SW 1271 (cell line): ENCODE measurements around the gene ST7L.
"Not testable (repeated sequence)": the region's sequence is repeated elsewhere in the genome, so short reads cannot be mapped to it uniquely, and the experiment has no call there.

Source experiments
- DNase-seq, 2 experiments: peaks; one replicate each; lab custom pipeline; 2025; lab: John Stamatoyannopoulos, UW

Gene ST7L, protein sequence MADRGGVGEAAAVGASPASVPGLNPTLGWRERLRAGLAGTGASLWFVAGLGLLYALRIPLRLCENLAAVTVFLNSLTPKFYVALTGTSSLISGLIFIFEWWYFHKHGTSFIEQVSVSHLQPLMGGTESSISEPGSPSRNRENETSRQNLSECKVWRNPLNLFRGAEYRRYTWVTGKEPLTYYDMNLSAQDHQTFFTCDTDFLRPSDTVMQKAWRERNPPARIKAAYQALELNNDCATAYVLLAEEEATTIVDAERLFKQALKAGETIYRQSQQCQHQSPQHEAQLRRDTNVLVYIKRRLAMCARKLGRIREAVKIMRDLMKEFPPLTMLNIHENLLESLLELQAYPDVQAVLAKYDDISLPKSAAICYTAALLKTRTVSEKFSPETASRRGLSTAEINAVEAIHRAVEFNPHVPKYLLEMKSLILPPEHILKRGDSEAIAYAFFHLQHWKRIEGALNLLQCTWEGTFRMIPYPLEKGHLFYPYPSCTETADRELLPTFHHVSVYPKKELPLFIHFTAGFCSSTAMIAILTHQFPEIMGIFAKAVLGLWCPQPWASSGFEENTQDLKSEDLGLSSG

DNA sequence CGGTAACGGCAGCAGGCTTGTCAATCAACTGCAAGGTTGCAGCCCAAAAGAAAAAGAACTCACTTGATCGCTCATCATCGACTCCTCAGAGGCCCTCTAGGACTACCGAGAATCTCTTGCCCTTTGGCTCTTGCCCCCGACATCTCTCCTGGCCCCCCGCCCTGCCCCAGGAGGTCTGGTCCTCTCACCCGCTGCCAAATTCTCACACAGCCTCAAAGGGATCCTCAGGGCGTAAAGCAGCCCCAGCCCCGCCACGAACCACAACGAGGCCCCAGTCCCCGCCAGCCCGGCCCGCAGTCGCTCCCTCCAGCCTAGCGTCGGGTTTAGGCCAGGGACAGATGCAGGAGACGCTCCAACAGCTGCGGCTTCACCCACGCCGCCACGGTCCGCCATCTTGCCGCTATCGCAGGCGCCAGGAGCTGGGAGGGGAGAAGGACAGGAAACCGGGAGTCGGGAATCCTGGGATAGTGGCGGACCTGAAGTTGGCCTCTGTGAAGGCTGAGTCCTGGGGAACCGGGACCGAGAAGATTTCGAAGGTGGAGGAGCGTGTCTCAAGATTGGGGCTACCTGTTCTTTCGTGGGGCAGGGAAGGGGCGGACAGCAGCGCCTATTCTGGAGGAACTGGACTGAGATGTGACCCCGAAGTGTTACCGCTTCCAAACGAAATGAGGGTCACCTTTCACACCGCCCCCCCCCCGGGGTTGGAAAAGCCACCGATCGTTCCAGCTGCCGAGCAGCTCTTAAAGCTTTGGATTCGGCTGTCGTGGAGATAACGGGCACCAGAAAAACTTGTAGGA lies at the start of gene ST7L:
TSS of gene ST7L (minus strand) at position 421 of the 797 bp plus-strand sequence. CDS start at position 393, 28 bp downstream.
- peak in 1 of 2 experiments; percentile 44 for DNase-seq

DNA sequence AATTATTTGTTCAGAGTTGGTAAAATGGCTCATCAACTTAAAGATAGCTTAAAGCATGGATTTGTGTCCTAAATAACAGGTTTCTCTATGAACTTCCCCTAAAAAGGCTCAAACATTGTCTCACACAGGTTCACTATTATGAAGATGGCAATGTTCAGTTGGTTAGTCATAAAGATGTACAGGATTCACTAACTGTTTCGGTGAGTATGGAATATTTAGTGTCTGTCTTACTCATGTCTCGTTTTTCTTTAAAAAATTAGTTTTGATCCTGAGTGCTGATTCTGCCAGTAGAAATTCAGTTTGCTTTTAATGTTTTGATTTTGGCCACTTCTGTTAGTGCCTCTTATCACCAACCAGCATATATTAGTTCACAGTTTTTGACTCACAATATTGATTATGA lies 48.0 kb upstream of the ST7L start:
- DNase-seq = no peak

DNA sequence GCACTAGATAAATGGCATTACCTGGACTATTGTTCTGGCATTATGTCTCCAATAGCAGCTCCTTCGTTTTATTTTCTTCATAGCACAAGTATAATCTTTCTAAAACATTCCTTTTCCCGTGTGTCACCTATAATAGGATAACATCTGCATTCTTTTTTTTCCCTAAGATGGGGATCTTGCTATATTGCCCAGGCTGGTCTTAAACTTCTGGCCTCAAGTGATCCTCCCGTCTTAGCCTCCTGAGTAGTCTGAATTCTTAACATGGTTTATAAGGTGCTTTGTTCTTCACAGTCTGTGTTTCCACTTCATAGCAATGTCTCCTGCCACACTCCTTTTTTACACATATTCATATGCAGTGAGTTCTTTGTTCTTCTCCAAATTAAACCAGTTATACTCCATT lies 46.9 kb upstream of the ST7L start:
- DNase-seq = no peak

DNA sequence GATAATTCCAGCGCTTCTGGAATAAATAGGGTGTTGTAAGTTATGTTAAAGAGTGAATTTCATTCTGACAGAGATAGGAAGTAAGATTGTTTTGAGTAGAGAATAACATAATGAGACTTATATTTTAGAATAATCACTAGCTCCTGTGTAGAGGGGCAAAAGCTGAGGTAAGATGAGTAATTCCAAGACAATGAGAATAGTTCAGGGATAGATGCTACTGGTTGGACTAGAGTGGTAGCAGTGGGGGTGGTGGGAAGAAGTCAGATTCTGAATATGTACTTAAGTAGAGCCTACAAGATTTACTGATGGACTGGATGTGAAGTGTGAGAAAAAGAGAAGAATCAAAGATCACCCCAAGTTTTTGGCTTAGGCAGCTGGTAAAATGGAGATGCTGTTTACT lies 32.3 kb upstream of the ST7L start:
- no peak for DNase-seq

DNA sequence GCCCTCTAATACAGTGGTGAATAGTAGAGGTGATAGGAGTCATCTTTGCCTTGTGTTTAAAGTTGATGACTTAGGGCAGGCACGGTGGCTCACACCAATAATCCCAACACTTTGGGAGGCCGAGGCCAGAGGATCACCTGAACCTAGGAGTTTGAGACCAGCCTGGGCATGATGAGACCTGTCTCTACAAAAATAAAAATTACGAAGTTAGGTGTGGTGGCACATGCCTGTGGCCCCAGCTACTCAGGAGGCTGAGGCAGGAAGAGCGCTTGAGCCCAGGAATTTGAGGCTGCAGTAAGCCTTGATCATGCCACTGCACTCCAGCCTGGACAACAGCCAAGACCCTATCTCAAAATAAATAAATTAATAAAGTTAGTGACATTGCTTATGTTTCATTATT lies 27.3 kb upstream of the ST7L start:
- no peak for DNase-seq

DNA sequence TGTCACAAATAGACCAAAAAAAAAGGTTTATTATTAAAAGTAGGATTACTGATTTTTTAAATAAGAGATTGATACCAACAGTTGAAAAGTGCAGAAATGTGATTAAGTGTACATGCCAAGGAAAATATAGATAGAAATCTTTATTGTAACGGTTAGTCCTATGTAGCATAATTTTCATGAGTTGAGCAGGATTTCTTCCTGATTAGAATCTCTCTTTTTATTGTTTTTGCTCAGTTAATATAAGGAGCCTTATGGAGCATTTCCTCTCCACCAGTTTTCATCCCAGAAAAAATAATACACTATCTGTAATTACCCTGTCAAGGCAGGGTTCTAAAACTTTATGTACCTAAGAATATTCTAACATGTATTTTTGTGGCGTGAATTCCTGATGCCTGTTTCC lies 24.1 kb upstream of the ST7L start:
- DNase-seq = no peak

DNA sequence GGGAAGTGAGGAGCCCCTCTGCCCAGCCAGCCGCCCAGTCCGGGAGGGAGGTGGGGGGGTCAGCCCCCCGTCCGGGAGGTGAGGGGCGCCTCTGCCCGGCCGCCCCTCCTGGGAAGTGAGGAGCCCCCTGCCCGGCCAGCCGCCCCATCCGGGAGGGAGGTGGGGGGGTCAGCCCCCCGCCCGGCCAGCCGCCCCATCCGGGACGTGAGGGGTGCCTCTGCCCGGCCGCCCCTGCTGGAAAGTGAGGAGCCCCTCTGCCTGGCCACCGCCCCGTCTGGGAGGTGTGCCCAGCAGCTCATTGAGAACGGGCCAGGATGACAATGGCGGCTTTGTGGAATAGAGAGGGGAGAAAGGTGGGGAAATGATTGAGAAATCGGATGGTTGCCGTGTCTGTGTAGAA lies 21.5 kb upstream of the ST7L start:
- not testable (repeated sequence) for DNase-seq

DNA sequence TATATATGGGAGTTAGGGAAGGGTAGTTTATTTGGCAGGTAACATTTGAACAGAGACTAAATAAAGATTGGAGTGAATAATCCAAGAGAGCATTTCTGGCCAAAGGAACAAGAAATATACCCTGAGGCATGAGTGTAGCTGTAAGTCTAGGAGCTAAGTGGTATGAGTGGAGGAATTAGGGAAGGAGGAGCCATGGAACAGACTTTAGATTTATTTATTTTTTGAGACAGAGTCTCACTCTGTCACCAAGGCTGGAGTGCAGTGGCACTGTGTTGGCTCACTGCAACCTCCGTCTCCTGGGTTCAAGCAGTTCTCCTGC lies 19.1 kb upstream of the ST7L start:
- peak in 1 of 2 experiments; percentile 9 for DNase-seq

DNA sequence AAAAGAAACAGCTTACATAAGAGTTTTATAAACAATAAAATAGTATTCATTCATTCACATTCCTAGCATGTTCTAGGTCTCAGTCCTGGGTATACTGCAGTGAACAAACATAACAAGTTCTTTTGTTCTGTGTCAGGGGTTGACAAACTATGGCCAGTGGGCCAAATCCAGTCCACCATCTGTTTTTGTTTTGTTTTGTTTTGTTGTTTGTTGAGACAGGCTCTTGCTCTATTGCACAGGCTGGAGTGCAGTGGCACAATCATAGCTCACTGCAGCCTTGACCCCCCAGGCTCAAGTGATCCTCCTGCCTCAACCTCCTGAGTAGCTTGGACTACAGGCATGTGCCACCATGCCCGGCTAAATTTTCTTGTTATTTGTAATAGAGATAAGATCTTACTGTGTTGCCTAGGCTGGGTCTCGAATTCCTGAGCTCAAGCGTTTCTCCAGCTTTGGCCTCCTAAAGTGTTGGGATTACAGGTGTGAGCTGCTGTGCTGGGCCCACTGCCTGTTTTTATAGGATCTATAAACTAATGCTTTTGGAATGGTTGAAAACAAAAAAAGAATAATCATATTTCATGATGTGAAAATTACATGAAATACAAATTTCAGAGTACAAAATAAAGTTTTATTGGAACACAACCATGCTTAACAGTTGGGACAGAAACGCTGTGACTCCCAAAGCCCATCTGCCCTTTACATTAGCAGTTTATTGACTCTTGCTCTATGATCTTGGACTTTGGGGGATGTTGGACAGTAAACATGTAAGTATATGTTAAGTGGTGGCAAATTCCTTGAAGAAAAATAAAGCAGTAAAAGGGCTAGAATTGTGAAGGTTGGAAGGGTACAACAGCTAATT lies 18.5 kb upstream of the ST7L start:
- peak in 1 of 2 experiments; percentile 17 for DNase-seq

DNA sequence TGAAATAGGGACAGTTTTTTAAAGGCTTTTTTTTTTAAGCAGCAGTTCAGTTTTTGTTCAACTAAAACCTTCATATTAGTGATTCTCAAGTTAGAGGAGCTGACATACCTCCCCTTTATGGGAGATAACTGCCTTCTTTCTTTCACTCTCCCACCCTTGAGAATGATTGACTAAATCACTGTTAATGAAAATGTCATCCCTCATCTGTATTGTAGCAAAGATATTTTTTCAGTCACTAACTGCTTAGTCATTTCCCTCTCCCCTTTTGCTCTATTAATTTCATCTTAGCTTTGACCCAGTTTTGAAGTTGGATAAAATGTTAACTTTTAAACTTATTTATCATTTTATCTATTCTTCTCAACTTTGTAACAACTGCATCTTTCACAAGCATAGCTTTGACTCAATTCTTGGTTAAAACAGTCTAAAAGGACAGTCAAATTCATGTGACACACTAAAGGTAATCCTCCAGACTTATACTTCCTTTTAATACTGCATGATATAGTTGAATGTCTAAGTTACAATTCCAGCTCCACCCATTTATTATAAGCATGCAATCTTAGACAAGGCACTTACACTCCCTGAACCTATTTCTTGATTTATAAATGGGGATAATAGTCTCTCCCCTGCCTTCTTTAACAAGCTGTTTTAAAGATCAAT lies 17.8 kb upstream of the ST7L start:
- peak in 1 of 2 experiments; percentile 10 for DNase-seq

DNA sequence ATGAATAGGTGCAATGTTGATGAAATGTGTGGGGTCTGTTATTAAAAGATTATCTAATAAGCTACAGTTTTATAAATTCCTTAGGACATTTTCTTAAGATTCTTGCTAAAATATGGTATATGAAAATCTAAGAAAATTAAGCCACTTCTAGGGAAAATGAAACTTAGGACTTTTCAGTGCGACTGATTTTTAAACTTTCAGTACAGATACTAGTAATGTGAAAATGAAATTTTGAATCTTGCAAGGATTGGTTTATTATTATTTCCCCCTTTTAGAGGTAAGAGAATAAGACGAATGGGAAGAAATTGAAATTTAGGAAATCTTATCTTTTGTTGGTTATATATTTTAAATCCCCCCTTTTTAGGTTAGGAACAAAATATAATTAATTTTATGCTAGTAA lies 17.1 kb upstream of the ST7L start:
- no peak for DNase-seq

DNA sequence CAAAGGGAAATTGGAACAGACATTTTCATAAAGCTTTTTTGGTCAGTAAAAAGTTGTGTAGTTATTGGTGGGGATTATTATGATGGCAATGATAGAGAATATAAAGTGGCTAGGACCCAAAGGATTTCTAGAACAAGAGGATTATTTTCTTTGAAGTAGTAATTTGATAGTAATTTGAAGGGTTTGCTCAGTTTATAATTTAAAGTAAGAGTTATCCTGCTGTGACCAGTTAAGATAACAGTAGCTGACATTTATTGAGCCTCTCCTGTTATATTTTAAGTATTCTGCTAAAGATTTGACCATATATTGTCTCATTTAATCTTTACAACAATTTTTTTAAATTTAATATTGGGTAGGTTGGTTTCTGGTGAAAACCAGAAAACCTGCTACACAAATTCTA lies 15.4 kb upstream of the ST7L start:
- no peak for DNase-seq

DNA sequence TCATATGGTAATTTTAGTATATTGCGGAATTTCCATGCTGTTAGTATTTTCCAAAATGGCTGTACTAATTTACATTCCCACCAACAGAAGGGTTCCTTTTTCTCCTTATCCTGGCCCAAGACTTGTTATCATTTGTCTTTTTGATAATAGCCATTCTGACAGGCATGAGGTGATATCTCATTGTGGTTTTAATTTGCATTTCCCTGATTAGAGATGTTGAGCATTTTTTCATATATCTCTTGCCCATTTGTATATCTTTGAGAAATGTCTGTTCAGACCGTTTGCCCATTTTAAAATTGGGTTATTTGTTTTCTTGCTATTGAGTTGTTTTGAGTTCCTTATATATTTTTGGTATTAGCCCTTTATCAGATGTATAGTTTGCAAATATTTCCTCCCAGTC lies 14.7 kb upstream of the ST7L start:
- DNase-seq = no peak

DNA sequence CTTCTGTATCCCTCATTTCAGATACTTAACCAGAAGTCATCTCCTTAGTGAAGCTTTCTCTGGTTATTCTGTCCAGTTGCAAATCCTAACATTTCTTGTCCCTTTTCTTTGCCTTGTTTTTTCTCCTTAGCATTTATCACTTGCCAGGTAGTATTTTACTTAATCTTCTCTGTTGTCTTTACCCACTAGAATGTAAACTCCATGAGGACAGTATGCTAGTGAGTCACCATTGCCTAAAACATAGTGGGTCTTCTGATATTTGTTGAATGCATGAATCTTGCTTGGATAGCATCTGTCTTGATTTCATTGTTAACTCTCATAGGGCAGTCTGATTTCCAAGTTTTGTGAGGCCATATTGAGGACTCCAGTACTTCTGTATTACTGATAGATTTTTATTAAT lies 10.3 kb upstream of the ST7L start:
- DNase-seq = no peak

DNA sequence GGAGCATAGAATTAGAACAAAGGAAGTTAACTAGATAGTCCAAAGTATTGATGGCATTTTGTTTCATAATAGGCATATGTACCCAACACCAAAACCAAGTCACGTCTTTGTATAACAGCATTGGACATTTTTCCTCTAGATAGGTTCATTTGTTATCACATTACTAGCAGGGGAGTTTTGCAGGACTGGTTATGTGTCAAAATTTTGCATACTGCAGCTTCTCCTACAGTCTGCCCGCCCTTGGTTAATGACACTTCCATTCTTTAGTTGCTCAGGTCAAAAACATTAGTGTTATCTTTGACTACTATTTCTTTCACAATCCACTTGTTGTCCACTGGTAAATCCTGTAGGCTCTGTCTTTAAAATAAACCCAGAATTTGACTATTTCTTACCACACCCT lies 9.6 kb upstream of the ST7L start:
- DNase-seq = no peak

DNA sequence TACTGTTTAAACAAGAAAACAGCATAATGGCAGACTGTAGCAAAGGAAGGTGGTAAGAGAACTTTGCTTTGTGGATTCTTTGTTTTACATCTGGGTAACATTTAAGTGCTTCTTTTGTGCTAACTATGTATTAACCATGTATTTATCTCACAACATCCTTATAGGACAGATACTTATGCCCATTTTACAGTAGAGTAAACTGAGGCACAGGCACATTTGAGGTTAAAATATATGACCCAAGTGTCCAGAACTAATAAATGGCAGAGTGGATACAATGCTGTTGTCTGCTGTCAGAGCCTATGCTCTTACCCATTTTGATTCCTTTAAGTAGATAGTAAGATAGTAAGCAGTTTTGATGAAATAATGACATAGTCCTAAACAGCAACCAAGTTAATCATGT lies 7.9 kb upstream of the ST7L start:
- no peak for DNase-seq

DNA sequence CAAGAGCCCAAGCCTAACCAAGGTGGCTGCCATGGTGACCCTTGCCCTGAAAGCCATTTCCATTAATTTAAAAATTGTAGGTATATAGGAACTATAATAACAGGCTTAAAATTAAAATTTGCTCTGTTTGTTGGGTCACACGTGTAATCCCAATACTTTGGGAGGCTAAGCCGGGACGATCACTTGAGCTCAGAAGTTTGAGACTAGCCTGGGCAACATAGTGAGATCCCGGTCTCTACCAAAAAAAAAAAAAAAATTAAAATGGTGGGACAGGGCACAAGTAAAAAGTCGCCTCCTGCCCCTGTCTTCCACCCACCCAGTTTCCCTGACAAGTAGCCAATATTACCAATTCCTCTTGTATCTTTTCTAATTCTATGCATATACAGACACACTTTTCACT lies 7.3 kb upstream of the ST7L start:
- no peak for DNase-seq

DNA sequence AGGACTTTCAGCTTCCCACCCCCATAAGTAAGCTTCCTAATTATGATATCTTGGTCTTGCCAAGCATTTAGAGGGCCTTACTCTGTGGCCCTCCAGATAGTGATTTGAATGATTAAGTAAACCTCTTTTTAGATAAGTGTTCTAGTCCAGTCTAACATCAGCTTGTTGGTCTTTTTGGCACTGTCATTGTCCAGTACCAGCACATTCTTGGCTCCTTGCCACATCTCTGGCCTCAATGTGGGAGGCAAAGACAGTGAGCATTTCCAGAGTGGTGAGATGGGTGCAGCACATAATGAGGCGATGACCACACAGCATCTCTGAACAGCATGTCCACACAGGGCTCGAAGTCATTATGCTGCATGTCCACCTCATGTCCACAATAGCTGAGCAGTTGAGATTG lies 6.8 kb upstream of the ST7L start:
- no peak for DNase-seq

DNA sequence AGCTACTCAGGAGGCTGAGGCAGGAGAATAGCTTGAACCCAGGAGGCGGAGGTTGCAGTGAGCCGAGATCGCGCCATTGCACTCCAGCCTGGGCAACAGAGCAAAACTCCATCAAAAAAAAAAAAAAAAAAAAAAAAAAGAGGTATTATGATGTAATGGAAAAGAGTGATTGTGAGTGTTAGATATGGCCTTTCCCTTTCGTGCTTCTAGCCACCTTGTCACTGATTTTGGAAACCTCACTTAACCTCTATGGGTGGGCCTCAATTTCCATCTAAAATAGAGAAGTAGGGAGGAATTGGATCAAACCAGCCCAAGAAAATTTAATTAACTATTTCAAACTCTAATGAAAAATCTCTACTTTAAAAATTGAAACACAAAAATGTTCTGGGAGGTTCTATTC lies 5.6 kb upstream of the ST7L start:
- DNase-seq = not testable (repeated sequence)

DNA sequence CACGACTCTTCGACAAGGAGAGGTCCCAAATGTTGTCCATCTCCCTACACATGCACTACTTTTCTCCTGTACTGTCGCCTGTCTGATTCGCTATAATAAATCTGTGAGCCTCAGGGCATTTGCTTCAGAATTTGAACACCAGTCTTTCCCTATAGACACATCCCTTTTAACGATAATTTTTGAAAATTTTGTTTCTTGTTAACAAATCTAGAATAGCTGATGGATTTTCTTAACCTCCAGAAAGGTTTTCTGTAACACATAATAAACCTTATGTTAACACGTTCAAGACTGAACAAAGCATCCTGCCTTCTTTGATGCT lies 1.4 kb upstream of the ST7L start:
- no peak for DNase-seq

DNA sequence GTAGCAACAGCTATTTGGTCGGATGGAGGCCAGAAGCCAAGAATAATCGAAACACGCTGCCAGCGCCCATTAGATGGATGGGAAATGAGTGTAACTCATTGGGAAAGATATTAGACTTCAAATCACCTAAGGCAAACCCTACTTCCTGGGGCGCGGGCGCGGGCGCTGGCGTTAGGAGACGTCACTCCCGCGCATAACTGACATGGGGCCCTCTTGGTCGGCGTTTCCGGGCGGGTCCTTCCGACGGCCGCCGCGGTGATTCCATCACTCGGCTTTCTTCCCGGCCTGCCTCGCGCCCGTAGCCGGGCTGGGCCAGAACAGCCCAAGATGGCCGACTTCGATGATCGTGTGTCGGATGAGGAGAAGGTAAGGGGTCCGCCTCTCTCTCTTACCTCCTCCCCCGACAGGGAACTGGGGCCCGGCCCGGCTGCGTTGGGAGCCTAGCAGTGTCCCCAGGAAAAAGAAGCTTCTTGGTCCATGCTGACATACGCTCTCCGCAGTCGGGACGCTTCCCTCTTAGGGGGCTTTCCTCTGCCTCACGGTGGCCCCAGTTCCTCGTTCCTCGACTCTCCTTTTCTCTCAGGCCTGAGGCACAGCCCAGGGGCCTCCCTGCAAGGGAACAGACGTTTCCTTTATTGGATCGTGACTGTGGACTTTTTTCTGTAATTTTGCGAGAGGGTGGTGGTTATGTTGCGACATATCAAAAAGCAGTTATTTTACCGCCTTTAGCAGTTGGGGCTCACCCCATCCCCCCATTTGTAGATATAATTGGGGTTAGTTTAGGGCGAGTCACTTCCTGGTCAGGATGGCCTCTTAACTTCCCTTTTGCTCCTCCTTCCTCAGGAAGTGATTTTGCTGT lies 806 bp upstream of the ST7L start, which contains the start of gene CAPZA1:
TSS of gene CAPZA1 (plus strand) at position 315 of the 859 bp plus-strand sequence. CDS start at position 328, 13 bp downstream.
- peak; percentile 55 to 82 for DNase-seq
